Measurements from ENCODE around the gene EIF4H.
"Not testable (repeated sequence)": the region's sequence is repeated elsewhere in the genome, so short reads cannot be mapped to it uniquely, and the experiment has no call there.

EIF4H gene

GRCh38 chr7:74197449-74198124, 23.4 kb downstream of the EIF4H start:
- DNase-seq (ENCODE audit: low read depth, low spot score), result no peak

- no peak for DNase-seq (ENCODE audit: low read depth, low spot score)
These were observed 25.6 kb downstream of the EIF4H start for GRCh38 chr7:74199551-74200355.

- DNase-seq (ENCODE audit: low read depth, low spot score), result no peak
These were observed 28.8 kb downstream of the EIF4H start for GRCh38 chr7:74202841-74203556.

GRCh38 chr7:74203956-74204618, 29.9 kb downstream of the EIF4H start:
- no peak for DNase-seq (ENCODE audit: low read depth, low spot score)

- not testable (repeated sequence) for DNase-seq (ENCODE audit: low read depth, low spot score)
These were observed 31.9 kb downstream of the EIF4H start for GRCh38 chr7:74206052-74206451.

GRCh38 chr7:74206589-74207120, 32.5 kb downstream of the EIF4H start:
- peak; percentile 52 for DNase-seq (ENCODE audit: low read depth, low spot score)

- no peak for DNase-seq (ENCODE audit: low read depth, low spot score)
These were observed 33.4 kb downstream of the EIF4H start for GRCh38 chr7:74207586-74207985.

GRCh38 chr7:74208241-74208640, 34.1 kb downstream of the EIF4H start:
- not testable (repeated sequence) for DNase-seq (ENCODE audit: low read depth, low spot score)

- DNase-seq (ENCODE audit: low read depth, low spot score), result no peak
These were observed 38.5 kb downstream of the EIF4H start for GRCh38 chr7:74212661-74213060.

- no peak for DNase-seq (ENCODE audit: low read depth, low spot score)
These were observed 40.9 kb downstream of the EIF4H start for GRCh38 chr7:74214816-74215630.

GRCh38 chr7:74215921-74216320, 41.8 kb downstream of the EIF4H start:
- DNase-seq (ENCODE audit: low read depth, low spot score), result no peak

GRCh38 chr7:74216361-74216761, 42.2 kb downstream of the EIF4H start:
- no peak for DNase-seq (ENCODE audit: low read depth, low spot score)

- no peak for DNase-seq (ENCODE audit: low read depth, low spot score)
These were observed 43.5 kb downstream of the EIF4H start for GRCh38 chr7:74217455-74218342.

GRCh38 chr7:74218343-74218698, 44.2 kb downstream of the EIF4H start:
- DNase-seq (ENCODE audit: low read depth, low spot score), result no peak

GRCh38 chr7:74219416-74219815, 45.3 kb downstream of the EIF4H start:
- no peak for DNase-seq (ENCODE audit: low read depth, low spot score)

GRCh38 chr7:74220229-74220628, 46.1 kb downstream of the EIF4H start:
- no peak for DNase-seq (ENCODE audit: low read depth, low spot score)

GRCh38 chr7:74221713-74222112, 47.6 kb downstream of the EIF4H start:
- no peak for DNase-seq (ENCODE audit: low read depth, low spot score)

GRCh38 chr7:74222851-74223710, 48.9 kb downstream of the EIF4H start:
- DNase-seq (ENCODE audit: low read depth, low spot score), result no peak

All from iPS DF 19.7 (cell line).